ENCODE measurements around the gene BCAM.

DNA sequence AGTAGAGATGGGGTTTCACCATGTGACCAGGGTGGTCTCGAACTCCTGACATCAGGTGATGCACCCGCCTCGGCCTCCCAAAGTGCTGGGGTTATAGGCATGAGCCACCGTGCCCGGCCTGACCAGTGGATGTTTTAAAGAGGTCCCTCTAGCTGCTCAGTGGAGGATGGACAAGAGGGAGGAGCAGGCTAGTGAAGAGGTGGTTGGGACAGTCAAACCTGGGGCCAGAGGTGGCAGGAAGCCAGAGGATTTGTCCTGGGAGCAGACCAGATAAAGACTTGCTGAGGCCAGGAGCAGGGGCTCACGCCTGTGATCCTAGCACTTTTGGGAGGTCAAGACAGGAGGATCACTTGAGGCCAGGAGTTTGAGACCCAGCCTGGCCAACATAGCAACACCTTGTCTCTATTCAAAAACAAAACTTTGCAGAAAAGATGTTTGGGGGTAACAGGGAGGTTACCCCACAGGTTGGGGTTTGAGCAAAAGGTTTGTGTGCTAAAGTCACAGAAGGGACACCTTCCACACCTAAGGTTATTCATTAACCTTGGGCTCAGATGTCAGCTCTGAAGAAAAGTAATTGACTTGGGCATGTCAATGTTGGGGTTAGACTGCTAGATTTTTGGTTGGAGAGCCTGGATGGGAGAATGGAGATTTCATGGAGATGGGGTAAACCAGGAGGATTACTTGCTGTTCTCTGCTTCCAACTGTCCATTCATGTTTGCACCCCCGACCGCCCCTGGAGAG, 9.0 kb downstream of the BCAM start:
- TF ChIP-seq POLR2A (IDR thresholded peaks at IDR 0.05; ENCODE audit: low read depth, low read length) (no peak), FOS (IDR thresholded peaks at IDR 0.05; ENCODE audit: borderline replicate concordance, insufficient read depth, low read length) (no peak)

All from endothelial cell of umbilical vein (primary cell).